GM10847 (cell line): ENCODE measurements around the gene CD2AP.

ENCODE experiments used
- POLR2A ChIP-seq: IDR thresholded peaks from 2 replicates; pipeline ENCODE4 v1.6.1; 2011; ENCODE audit not compliant: insufficient read length; ENCODE audit errors: extremely low read depth

CD2AP gene

DNA sequence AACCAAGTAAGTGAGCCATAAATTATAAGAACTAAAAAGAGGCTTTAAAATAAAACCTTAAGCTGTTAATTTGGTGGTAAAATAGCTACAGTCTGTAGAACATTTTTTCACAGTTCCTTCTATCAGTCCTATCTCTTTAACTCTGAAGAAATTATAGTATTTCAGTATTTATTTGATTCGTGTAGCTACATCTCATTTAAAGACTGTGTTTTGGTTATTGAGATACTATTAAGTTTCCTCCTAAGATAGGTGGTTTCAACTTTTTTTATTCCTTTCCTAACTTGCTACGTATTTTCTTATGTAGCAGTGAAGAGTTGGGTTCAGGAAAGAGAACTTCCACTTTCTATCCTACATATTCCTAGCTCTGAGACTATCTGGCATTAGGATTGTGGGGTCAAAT, 97.2 kb downstream of the CD2AP start:
- no peak for TF ChIP-seq POLR2A

DNA sequence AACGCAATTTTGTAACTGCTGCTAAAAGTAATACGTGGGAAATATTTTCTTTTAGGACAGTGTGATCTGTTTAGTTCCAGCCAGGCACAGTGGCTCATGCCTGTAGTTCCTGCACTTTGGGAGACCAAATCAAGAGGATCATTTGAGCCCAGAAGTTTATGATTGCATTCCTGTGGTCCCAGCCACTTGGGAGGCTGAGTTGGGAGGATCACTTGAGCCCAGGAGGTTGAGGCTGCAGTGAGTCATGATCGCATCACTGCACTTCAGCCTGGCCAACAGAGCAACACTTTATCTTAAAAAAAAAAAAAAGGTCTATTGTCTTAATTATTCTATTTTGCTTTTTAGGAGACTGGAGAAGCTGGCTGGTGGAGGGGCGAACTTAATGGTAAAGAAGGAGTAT, 101.5 kb downstream of the CD2AP start:
- no peak for TF ChIP-seq POLR2A

DNA sequence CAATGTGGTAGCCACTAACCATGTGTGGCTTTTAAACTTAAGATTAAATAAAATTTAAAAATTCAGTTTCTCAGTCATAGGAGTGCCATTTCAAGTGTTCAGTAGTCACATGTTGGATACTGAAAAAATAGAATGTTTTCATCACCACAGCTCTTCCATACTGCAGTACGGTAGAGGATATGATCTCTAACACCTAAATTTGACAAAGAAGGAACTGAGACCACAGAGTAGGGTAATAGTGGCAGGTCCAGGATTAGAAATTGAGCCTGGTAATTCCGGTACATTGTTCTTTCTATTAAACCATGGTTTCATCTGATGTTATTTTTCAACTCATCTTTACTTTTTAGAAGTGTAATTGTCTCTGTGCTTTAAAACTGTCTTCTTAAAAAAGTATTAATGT, 104.0 kb downstream of the CD2AP start:
- TF ChIP-seq POLR2A = no peak

DNA sequence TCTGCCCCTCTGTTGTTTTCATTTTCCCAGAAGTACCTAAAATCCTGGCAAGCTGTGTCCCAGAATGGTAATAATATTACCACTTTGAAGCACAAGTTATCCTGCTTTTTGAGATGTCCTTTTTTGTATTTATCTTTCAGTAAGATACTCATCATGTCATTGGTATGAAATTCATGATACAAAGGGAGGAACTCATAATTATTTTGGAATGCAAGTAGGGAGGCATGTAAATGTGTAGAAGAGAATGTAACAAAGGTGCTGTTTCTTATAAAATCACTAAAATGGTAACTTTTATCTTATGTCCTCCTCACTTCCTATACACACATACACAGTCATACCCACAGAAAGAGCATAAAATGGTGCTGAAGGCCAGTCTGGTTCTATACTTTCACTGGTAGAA, 109.9 kb downstream of the CD2AP start:
- TF ChIP-seq POLR2A = no peak

DNA sequence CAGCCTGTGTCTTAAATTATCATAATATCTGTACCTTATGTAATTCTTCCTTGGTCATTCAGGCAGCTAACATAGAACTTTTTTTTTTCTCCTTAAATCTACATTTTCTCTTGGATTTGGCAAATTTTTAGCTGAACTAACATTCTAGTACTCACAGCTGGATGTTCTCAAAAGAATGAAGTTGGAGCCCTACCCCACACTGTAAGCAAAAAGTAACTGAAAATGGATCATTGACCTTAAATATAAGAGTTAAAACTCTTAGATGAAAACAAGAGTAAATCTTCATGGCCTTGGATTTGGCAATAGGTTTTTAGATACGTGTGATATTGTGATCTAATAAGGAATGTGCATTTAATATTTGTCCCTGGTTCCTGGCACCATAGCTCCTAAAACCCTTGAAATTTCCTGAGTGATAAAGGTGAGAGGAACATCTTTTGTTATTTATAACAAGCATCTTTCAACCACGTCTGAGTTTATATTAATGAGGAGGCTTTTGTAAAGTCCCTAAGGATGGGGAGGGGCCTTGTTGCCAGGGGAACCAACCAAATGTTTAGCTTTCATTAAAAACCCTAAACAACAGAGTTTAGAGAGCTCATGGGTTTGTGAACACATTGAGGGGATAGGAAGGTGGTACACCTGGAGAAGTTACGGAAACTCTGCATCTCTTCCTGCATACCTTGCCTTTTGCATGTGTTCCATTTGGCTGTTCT, 114.7 kb downstream of the CD2AP start:
- TF ChIP-seq POLR2A = no peak

DNA sequence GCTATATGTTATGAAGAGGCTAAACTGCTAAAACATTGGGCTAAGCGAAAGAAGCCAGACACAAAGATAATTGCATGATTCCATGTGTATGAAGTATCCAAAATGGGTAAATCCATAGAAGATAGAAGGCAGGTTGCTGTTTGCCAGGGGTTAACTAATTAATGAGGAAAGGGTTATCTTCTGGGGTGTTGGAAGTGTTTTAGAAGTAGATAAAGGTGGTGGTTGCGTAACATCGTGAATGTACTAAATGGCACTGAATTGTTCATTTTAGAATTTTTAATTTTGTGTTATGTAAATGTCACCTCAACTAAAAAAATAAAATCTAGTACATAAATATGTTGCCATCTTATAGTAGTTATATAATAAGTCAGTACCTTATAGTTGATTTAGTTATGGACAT, 116.4 kb downstream of the CD2AP start:
- TF ChIP-seq POLR2A = no peak

DNA sequence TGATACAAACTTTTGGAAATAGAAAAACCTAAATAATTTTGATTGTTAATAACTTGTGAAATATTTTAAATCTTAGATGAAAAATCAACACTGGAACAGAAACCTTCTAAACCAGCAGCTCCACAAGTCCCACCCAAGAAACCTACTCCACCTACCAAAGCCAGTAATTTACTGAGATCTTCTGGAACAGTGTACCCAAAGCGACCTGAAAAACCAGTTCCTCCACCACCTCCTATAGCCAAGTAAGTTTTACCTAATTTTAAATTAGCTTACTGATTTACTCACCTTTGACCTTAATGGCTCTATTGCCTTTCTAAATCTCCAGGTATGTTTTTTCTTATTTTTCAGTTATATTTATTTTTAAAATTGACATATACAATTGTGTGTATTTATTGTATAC, 118.2 kb downstream of the CD2AP start:
- no peak for TF ChIP-seq POLR2A

DNA sequence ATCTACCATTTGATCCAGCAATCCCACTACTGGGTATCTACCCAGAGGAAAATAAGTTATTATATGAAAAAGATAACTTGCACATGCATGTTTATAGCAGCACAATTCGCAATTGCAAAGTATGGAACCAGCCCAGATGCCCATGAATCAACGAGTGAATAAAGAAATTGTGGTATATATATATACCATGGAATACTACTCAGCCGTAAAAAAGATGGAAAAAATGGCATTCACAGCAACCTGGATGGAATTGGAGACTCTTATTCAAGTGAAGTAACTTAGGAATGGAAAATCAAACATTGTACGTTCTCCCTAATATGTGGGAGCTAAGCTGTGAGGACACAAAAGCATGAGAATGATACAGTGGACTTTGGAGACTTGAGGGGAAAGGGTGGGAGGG, 120.8 kb downstream of the CD2AP start:
- TF ChIP-seq POLR2A = no peak

DNA sequence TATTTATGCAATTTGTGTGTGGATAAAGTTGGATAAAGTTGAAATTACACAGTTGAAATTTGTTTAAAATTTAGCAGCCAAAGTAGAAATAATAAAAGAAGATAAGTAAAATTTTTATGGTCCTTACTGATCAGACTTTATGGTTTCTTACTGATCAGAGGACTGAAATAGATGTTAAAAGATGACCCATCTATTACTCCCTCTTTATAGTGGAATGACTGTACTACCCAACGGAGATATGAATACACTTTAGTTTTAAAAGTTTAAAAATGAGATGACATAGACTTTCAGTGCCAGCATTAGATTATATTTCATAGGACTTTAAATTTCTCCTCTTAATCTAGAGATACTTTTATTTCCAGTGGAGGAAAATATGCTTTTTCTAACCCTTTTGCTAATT, 121.9 kb downstream of the CD2AP start:
- no peak for TF ChIP-seq POLR2A

DNA sequence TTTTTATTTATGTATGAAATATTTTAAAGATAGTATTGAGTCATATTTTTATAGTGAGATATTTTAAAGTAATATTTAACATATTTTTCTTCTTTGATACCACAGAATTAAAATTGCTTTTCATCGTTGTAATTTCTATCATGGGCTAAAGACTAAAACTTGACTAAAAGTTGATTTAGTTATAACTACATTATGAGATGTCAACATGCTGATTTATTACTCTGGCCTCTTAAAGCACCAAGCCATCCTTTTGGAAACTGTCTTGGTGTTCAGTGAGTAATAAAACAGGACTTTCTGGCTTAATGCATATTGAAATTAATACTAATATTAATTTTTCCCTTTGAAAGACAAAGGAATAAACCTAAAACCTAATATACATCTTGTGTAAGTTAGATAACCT, 125.6 kb downstream of the CD2AP start:
- no peak for TF ChIP-seq POLR2A

DNA sequence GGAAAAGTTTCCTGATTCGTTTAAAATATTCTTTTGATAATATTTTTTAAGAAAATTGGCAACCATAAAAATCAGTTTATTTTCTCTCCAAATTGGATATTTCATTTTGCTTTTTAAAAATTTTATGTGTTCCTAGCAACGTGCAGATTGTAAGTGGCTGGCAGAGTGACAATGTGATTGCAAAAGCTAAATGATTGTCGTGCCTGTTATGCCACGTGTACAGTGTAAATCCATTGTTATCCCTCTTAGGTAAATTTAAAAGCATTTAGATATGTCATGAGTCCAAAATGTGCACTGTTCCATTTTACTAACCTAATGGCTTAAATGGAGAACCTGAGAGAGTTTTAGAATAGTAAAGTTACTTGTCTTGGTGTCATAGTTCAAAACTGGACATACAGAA, 126.4 kb downstream of the CD2AP start:
- TF ChIP-seq POLR2A = no peak

DNA sequence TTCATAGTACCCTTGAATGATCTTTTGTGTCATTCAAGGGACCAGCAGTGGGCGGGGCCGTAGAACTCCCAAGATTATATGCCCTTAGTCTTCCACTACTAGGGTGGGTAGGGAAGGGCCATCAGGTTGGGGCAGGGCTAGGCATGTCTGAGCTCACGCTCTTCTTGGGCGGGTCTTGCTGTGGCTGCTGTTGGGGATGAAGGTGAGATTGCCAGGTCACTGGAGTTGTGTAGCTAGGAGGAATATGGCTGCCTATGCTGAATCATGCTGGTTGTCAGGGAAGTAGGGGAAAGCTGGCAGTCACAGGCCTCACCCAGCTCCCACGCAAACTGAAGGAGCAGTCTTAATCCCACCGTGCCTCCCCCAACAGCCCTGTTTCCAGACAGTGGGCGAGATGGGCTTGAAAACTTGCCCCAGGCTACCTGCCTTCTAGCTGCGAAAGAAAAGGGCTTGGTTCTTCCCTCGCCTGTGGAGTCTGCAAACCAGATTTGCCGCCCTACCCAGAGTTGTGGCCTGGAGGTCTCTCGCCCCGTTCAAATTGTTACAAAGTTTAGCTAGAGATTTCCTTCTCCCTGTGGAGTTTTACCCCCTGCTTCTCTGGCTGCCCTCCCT, 144.4 kb downstream of the CD2AP start:
- no peak for TF ChIP-seq POLR2A

DNA sequence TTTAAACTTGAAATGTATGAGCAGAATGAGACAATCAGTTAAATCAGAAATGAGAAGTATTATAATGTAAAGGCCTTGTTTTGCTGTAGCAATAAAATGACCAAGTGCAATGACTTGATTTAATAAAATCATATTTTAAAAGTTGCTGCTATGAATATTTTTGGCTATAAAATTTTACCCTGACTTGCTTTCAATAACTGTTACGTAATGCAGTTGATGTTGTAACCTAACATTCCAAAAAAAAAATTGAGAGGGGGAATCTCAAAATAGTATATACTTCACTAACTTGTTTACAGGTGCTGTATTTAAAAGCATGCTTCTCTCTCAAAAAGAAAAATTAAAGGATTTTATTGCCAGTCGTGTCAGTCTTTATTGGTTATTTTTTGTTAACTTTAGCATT, 149.2 kb downstream of the CD2AP start:
- no peak for TF ChIP-seq POLR2A

DNA sequence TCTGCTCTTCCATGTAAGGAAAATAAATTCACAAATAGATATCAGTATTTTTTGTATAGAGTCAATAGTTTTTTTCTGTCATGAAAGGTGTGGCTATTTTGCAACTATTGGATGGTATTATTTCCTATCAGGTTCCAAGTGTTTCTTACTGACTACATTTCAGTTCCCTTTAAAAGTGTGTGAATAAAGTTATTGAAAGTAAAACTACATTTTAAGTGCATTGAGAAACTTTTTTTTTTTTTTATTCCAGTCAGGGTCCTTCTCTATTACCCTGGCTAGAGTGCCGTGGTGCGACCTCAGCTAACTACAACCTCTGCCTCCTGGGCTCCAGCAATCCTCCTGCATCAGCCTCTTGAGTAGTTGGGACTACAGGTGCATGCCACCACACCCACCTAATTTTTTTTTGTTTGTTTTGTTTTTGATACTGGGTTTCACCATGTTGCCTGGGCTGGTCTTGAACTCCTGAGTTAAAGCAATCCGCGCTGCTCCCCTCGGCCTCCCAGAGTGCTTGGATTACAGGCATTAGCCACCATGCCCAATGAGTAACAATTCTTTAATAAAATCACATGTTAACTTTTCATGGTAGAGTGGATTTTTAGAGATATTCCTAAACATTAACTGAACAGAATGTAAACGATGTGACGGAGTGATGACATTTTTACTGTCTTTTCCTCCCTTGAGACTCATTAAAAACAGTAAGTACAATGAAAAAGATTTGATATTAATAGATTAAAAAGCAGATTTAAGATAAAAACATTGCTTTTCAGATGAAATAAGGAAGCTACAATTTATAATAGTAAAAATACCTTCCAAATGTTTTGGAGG, 151.1 kb downstream of the CD2AP start:
- TF ChIP-seq POLR2A = no peak

DNA sequence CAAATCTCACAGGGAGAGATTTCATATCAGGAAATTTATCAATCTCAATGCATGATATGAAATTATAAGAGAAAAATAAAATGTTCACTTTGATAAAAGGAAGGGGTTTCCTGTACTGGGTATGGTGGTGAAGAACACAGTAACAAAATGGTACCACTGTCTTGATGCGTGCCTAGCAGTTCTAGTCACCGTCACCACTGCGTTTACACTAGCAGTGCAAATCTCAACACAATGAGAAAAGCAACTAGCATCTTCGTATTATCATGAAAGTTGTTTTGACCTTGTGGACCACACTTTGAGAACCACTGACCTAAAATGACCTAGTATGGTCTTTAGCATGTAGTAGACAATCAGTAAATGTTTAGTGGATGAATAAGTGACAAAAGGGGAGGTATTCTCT, 152.4 kb downstream of the CD2AP start:
- no peak for TF ChIP-seq POLR2A

DNA sequence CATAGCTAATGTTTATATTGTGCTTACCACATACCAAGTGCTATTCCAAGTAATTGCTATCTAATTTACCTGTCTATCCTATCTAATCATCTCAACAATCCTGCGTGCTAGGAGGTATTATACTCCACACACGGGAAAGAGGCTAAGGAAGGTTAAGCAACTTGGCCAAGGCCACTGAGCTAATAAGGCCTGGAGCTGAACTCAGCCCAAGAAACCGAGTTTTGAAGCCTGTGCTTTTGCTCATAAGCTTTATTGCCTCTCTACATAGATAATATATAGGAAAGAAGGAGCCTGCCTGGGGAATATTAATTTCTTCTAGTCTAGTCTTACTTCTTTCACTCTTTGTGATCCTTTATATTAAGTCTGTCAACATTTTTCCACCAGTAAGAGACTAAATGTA, 153.0 kb downstream of the CD2AP start:
- TF ChIP-seq POLR2A = no peak
